Measurements from ENCODE around the gene RNF123.

Gene RNF123

DNA sequence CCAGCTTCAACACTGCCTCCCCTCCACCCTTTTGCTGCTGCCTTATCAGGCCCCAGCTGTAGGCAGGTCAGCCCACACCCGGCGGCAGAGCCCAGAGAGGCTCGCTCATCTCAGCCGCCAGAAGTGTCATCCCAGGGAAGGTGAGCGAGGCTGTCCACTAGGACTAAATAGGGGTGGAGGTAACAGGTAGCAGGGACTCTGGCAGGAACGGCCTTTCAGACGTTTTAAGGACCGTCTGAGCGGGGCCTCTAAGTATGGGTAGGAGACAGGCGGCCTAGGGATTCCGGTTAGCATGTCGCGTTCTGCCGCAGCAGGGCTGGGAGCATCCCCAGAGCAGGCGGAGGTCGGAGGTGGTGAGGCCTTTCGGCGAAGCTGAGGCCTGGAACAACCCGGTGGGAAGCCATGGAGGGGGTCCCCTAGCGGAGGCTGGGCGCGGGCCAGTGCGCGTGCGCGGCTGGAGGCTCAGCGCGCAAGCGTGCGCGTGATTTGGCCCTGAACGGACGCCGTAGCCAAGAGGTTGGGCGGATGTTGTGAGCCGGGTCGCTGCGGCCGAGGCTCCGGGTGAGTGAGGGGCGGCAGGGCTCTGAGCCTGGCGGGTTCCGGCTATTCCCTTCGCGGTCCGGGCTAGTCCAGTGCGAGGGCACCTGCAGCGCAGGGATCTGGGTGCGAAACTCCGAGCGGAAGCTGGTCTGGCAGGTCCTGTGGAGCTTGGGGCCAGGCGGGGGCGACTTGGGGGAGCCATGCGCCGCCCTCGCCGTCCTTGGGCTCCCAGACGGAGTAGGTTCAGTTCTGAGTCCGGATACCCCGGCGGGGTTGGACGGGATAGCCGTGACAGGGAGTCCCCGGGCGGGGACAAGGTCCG lies at the start of gene RNF123, which contains the start of gene MST1:
TSS of gene RNF123 (plus strand) at position 512 of the 862 bp plus-strand sequence. CDS start 1,609 bp downstream, outside the sequence.
TSS of gene MST1 (minus strand) at position 429 of the 862 bp plus-strand sequence. CDS start 783 bp downstream, outside the sequence.
- DNase-seq = no peak

DNA sequence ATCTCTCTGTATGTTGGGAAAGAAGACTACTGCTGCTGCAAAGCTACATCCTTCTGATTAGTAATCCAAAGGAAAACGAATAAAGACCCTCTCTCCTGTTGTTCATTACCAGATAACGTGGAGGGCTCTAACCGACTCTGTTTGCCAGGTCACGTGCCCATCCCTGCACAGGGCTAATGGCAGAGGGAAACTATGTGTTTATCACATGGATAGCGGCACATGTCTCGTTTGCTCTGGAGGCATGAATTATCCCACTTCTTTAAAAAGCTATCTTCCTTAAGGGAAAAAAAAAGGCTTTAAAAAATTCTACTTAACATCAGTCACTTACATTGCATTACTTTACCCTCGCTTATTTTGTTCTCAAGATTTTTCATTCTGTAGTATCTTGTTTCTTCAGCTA lies 48.1 kb upstream of the RNF123 start:
- DNase-seq = no peak

DNA sequence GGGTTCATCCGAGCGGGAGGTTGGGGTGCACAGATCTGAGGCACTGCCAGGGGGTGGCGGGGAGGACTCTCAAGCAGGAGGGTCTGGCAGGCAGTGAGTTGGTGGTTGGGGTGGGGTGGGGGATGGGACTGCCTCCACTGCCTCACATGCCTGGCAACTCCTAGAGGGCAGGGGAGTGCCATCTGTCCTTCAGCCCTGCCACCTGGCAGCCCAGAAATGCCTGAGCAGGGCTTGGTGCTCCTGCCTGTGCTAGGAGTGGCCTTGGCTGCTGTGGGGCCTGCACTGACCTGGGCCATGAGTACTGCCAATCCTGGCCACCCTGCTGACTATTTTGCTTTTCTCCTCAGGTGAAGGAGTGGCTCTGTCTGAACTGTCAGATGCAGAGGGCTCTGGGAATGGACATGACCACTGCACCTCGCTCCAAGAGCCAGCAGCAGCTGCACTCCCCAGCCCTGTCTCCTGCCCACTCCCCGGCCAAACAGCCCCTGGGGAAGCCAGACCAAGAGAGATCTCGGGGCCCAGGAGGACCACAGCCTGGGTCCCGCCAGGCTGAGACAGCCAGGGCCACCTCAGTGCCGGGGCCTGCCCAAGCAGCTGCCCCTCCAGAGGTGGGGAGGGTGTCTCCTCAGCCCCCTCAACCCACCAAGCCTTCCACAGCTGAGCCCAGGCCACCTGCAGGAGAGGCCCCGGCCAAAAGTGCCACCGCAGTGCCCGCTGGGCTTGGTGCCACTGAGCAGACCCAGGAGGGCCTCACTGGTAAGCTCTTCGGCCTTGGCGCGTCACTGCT lies 47.2 kb upstream of the RNF123 start:
- DNase-seq = no peak

DNA sequence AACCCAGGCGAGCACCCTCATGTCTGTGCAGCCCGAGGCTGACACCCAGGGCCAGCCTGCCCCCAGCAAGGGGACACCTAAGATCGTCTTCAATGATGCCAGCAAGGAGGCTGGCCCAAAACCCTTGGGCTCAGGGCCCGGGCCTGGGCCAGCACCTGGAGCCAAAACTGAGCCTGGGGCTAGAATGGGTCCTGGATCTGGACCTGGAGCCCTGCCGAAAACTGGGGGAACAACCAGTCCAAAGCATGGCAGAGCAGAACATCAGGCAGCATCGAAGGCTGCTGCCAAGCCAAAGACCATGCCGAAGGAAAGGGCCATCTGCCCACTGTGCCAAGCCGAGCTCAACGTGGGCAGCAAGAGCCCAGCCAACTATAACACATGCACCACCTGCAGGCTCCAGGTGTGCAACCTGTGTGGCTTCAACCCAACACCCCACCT lies 46.6 kb upstream of the RNF123 start:
- no peak for DNase-seq

DNA sequence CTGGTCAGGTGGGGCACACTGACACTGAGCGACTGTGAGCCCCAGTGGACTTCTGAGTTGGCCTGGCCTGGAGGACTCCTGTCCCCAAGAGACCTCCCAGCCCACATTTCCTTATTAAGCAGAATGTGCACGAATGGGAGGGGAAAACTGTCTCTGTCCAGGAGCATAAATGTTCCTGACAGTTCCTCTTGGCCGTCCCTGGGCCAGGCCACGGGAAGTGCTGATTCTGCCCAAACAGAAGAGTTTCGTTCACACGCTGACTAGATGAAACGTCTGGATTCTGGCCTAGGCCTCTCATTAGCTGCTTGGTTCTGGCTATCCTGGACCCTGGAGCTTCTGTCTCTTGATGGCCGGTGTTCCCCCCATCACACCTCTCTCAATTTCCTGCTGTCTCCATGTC lies 44.7 kb upstream of the RNF123 start:
- no peak for DNase-seq

DNA sequence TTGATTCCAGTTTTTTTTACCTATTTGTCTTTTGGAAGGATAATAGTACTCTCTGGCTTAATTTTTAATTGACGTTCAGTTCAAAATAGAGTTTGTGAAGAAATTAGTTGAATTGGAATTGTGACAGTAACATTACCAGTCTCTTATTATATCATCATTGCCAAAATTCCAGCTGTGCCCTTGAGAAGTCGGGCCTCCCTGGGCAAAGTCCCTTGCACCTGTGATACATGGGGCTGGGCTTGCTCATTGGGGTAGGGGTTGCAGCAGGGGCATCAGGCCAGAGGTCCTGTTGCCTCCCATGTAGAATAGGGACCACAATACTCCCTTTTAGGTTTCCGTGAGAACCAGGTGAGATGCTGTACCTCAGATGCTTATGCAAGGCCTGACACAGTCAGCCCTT lies 43.1 kb upstream of the RNF123 start:
- DNase-seq = no peak

DNA sequence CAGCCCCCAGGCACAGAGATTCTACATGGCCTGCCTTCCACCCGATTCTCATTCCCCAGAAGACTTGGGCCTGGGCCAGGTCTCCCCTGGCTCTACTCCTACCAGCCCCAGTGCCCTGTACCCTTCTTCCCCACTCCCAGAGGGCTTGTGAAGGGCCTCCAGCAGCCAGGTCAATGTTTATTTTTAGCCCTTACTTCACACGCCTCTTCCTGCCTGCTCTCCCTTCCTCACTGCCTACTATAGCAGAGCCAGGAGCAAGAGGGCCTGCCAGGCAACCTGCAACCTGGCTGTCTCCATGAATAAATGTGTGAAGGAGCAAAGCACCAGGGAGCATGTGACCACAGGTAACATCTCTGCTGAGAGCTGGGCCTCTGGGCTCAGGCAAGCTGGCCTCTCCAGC lies 41.6 kb upstream of the RNF123 start:
- no peak for DNase-seq

DNA sequence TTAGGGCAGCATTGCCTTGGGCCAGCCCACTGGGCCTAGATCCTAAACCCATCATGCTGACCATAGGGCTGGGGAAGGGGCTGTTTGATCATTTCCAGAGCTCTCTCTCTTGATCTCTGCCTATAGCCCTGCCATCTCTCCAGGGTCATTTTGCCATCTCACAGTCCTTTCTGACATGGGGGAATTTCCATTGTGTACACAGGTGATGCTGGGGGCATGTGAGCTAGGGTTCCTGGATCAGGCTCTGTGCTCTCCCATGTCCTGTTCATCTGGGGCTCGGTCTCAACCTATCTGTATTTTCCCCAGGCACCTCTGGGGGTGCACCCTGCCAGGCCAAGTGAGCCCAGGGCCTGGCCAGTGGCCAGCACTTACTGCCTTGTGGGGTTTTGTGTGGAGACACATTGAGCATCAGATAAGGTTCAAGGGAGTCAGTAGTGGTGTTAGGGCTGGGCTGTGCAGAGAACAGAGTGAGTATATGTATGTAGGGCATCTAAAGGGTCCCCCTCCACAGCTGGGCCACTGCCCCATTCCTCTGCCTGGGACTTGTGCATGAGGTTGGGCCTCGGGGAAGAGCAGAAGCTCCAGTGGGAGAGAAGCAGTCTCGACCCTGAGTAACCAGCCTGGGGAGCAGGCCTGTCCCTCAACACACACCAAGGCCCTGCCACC lies 40.9 kb upstream of the RNF123 start:
- no peak for DNase-seq

DNA sequence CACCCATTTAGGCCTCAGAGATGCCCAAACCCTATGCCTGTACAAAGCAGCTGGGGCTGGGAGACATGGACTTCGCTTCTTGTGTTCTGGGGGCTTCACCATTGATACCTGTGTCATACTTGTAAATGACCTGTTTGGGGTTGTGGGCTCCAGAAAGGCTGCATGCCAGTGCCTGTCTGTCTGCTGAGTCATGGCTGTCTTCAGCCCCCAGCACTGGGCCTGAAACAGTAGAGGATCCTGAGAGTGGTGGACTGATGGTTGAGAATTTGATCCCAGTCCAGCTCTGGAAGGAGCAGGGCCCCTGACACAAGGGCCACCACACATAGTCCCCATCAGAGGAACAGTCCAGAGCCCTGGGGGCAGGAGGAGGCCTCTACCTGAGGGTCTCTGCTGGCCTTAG lies 39.8 kb upstream of the RNF123 start:
- no peak for DNase-seq

DNA sequence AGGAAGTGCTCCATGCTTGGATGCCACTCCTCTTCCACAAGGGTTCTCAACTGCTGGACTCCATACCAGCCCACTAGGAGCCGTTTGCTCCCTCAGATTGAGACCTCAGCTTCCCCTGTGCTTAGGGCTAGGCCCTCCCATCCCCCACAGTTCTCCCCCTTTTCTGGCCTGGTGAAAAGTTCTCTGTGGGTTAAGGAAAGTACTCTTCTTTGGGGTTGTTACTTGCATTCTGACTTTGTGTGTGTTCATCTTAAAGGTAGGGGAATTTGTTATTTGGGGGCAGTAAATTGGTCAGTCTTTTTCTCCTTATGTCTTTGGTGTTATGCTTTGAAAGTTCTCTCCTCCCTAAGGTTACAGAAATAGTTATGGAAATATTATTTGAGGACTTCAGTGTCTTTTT lies 39.2 kb upstream of the RNF123 start:
- no peak for DNase-seq

DNA sequence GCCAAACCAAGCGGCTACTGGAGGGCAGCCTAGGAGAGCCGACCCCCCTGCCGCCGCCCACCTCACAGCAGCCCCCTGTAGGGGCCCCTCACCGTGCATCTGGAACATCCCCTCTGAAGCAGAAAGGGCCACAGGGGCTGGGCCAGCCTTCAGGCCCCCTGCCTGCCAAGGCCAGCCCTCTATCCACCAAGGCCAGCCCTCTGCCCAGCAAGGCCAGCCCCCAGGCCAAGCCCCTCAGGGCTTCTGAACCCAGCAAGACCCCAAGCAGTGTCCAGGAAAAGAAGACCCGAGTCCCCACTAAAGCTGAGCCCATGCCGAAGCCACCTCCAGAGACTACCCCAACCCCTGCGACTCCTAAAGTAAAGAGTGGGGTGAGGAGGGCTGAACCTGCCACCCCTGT lies 38.7 kb upstream of the RNF123 start:
- DNase-seq = no peak

DNA sequence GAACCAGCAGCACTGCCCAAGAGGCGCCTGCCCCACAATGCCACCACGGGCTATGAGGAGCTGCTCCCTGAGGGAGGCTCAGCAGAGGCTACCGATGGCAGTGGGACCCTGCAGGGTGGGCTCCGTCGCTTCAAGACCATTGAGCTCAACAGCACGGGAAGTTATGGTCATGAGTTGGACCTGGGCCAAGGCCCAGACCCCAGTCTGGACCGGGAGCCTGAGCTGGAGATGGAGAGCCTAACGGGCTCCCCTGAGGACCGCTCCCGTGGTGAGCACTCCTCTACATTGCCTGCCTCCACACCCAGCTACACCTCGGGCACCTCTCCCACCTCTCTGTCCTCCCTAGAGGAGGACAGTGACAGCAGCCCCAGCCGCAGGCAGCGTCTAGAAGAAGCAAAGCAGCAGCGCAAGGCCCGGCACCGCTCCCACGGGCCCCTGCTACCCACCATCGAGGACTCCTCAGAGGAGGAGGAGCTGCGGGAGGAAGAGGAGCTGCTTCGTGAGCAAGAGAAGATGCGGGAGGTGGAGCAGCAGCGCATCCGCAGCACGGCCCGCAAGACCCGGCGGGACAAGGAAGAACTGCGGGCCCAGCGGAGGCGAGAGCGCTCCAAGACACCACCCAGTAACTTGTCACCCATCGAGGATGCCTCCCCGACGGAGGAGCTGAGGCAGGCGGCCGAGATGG lies 37.0 kb upstream of the RNF123 start:
- DNase-seq = no peak

DNA sequence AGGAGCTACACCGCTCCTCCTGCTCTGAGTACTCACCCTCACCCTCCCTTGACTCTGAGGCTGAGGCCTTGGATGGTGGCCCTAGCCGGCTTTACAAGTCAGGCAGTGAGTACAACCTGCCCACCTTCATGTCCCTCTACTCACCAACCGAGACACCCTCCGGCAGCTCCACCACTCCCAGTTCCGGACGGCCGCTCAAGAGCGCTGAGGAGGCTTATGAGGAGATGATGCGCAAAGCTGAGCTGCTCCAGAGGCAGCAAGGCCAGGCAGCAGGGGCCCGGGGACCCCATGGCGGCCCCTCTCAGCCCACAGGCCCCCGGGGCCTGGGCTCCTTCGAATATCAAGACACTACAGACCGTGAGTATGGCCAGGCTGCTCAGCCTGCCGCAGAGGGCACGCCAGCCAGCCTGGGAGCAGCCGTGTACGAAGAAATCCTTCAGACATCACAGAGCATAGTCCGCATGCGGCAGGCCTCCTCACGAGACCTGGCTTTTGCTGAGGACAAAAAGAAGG lies 36.4 kb upstream of the RNF123 start:
- no peak for DNase-seq

DNA sequence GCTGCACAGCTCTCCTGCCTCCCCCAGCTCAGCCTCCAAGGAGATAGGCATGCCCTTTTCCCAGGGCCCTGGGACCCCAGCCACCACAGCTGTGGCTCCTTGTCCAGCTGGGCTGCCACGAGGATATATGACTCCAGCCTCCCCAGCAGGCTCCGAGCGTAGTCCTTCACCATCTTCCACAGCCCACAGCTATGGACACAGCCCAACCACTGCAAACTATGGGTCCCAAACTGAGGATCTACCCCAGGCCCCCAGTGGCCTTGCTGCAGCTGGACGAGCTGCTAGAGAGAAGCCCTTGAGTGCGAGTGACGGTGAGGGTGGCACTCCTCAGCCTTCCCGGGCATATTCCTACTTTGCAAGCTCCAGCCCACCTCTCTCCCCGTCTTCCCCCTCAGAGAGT lies 35.7 kb upstream of the RNF123 start:
- DNase-seq = no peak

DNA sequence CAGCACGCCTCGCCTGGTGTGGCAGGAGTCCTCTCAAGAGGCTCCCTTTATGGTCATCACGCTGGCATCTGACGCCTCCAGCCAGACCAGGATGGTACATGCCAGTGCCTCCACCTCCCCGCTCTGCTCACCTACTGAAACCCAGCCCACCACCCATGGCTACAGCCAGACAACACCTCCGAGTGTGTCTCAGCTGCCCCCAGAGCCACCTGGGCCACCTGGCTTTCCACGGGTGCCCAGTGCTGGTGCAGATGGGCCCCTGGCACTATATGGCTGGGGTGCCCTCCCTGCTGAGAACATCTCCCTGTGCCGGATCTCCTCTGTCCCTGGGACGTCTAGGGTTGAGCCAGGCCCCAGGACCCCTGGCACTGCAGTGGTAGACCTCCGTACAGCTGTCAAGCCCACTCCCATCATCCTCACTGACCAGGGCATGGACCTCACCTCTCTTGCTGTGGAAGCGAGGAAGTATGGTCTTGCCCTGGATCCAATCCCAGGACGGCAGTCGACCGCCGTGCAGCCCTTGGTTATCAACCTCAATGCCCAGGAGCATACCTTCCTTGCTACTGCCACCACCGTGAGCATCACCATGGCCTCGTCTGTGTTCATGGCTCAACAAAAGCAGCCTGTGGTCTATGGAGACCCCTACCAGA lies 35.1 kb upstream of the RNF123 start:
- DNase-seq = no peak

DNA sequence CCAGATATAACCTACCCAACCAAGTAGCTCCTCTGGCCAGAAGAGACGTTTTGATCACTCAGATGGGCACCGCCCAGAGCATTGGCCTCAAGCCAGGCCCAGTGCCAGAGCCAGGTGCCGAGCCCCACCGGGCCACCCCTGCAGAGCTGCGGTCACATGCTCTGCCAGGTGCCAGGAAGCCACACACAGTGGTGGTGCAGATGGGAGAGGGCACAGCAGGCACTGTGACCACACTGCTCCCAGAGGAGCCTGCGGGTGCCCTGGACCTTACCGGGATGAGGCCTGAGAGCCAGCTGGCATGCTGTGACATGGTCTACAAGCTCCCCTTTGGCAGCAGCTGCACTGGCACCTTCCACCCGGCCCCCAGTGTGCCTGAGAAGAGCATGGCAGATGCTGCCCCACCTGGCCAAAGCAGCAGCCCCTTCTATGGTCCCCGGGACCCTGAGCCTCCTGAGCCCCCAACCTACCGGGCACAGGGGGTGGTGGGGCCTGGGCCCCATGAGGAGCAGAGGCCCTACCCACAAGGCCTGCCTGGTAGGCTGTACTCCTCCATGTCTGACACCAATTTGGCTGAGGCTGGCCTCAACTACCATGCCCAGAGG lies 34.3 kb upstream of the RNF123 start:
- no peak for DNase-seq

DNA sequence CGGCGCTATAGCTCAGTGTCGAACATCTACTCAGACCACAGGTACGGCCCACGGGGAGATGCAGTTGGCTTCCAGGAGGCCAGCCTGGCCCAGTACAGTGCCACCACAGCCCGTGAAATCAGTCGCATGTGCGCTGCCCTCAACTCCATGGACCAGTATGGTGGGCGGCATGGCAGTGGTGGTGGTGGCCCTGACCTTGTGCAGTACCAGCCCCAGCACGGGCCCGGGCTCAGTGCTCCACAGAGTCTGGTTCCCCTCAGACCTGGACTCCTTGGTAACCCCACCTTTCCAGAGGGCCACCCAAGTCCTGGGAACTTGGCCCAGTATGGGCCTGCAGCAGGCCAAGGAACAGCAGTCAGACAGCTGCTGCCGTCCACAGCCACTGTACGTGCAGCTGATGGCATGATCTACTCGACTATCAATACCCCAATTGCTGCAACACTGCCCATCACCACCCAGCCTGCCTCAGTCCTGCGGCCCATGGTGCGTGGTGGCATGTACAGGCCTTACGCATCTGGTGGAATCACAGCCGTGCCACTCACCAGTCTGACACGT lies 33.5 kb upstream of the RNF123 start:
- DNase-seq = no peak

DNA sequence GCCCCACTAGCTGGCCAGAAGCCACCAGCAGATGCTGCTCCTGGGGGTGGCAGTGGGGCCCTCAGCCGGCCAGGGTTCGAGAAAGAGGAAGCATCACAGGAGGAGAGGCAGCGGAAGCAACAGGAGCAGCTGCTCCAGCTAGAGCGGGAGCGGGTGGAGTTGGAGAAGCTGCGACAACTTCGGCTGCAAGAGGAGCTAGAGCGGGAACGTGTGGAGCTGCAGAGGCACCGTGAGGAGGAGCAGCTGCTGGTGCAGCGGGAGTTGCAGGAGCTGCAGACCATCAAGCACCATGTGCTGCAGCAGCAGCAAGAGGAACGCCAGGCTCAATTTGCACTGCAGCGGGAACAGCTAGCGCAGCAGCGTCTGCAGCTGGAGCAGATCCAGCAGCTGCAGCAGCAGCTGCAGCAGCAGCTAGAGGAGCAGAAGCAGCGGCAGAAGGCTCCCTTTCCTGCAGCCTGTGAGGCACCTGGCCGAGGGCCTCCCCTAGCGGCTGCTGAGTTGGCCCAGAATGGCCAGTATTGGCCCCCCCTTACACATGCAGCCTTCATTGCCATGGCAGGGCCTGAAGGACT lies 32.7 kb upstream of the RNF123 start:
- DNase-seq = no peak

DNA sequence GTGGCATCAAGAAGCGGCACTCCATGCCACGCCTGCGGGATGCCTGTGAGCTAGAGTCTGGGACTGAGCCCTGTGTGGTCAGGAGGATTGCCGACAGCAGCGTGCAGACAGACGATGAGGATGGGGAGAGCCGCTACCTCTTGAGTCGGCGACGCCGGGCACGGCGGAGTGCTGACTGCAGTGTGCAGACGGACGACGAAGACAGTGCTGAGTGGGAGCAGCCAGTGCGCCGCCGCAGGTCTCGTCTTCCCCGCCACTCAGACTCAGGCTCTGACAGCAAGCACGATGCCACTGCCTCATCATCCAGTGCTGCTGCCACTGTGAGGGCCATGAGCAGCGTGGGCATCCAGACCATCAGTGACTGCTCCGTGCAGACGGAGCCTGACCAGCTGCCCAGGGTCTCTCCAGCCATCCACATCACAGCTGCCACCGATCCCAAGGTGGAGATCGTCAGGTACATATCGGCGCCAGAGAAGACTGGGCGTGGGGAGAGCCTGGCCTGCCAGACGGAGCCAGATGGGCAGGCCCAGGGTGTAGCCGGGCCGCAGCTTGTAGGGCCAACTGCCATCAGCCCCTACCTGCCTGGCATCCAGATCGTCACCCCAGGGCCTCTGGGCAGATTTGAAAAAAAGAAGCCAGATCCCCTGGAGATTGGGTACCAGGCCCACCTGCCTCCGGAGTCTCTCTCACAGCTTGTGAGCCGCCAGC lies 32.0 kb upstream of the RNF123 start:
- DNase-seq = no peak

DNA sequence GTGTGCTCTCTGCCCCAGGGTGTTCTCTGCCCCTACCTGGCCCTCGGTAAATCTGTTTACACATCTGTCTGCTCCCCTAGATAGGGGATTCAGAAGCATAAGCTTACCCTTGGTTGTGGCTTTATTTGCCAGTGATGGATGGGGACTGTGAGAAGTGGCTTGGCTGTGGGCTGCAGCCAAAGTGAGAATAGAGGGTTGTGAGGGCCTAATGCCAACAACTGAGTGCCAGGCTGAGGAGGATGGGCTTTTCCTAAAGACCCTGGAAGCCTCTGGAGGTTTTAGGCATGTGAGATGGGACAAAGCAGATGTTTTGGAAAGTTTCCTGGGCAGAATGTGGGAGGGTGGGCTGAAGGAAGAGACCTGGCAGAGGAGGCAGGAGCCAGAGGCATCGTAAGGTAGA lies 30.6 kb upstream of the RNF123 start:
- DNase-seq = no peak
